ENCODE data around the gene PITX3.
A peak's percentile ranks its signal among the peaks of the same experiment; 100 is the strongest.

The PITX3 gene

DNA sequence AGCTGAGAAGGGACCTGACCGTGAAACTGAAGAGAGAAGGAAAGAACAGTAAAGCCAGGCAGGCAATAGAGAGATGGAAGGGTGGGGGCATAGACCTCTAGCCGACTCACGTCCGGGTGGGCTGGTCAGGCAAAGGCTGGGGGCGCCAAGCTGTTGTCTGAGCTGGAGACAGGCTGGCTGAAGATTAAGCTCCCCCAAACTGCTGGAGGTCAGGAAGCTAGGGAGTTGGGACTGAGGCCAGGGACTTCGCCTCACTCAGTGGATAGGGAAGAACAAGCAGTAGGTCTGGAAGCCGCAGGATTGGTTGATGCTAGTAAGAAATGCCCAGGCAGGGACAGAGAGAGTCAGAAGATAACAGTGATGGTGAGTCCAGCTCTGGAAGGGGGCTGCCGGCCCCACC is 5.3 kb downstream of the PITX3 start:
- H3K36me3 ChIP-seq (ENCODE audit: insufficient read depth, low read depth, low read length) = no peaks in the 10 kb centered on the region
- H3K27ac ChIP-seq (ENCODE audit: low read length) = no peak overlapping the region
- H3K4me3 ChIP-seq (ENCODE audit: low read length) = no peak overlapping the region
- H3K4me1 ChIP-seq (ENCODE audit: insufficient read depth, low read length) = no peaks in the 10 kb centered on the region
- peaks cover 99% of the 10 kb centered on the region for H3K27me3 ChIP-seq (ENCODE audit: insufficient read depth, low read length)
- H3K9me3 ChIP-seq (ENCODE audit: insufficient read depth, low read depth, low read length) = no peaks in the 10 kb centered on the region
- no peak overlapping the region for H3K9ac ChIP-seq (ENCODE audit: low read depth, low read length)

DNA sequence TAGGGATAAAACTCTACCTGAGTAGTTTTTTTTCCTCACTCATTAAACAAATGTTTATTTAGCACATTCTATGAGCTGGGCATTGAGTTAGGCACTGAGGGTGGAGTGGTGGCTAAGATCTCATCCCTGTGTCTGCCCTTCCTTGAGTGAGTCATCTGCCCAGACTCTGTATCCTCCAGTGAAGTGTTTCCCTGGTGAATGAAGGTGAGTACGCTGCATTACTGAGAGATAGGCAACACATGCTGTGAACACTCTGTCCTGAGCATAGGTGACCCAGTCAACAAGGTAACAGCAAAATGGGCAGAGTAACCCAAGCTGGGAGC is 5.8 kb downstream of the PITX3 start:
- Histone ChIP-seq H3K4me1 (ENCODE audit: insufficient read depth, low read length) (no peaks in the 10 kb centered on the region), H3K27me3 (ENCODE audit: insufficient read depth, low read length) (peaks cover 99% of the 10 kb centered on the region), H3K9me3 (ENCODE audit: insufficient read depth, low read depth, low read length) (no peaks in the 10 kb centered on the region), H3K9ac (ENCODE audit: low read depth, low read length) (no peak overlapping the region), H3K36me3 (ENCODE audit: insufficient read depth, low read depth, low read length) (no peaks in the 10 kb centered on the region), H3K4me3 (ENCODE audit: low read length) (no peak overlapping the region), H3K27ac (ENCODE audit: low read length) (no peak overlapping the region)

DNA sequence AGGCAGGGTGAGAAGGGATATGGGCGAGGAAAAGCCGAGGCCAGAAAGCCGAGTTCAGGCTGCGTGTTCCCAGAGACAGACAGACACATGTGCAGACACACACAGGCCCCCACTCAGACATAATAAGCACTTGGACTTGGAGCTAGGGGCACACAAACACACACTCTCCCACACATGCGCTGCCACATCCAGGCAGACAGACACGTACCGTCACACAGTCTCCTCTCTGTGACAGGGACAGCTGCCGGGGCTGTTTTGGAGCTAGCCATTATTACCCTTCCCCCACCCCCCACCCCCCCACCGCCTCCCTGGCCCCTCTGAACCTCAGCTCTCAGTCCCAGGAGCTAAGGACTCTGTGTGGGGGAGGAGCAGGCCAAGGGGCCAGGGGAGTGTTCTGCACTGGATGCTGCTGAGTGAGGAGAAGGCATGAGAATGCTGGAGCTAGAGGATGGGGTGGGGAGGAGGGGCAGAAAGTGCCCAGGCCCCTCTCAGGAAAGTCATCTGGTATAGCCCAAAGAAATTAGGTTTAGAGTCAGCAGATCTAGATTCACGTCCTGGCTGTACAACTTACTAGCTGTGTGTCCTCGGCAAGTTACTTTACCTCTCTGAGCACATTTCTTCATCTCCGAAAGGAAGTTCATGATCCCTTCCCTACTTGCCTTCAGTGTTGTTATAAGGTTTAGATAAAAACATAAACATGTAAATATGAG is 6.3 kb downstream of the PITX3 start:
- Histone ChIP-seq H3K27me3 (ENCODE audit: insufficient read depth, low read length) (peaks cover 99% of the 10 kb centered on the region), H3K4me1 (ENCODE audit: insufficient read depth, low read length) (no peaks in the 10 kb centered on the region), H3K9ac (ENCODE audit: low read depth, low read length) (no peak overlapping the region)

DNA sequence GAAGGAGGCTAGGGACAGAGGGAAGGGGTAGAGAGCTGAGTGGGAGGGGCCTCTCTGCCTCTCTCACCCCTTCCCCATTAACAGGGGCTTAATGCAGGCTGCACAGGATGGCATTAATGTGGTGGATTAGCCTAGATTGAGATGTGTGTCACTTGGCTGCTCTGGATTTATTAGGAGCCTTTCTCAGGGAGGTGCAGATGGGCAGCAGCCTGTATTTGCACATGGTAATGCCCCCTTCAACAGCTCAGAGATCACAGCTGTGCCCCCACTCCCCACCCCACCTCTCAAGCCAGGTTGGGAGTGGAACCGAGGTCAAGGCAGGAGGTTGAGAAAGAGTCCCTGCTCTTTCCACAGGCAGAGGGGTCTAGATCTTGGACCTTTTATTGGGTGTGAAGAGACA is 7.3 kb downstream of the PITX3 start:
- Histone ChIP-seq H3K4me1 (ENCODE audit: insufficient read depth, low read length) (no peaks in the 10 kb centered on the region), H3K27me3 (ENCODE audit: insufficient read depth, low read length) (peaks cover 99% of the 10 kb centered on the region), H3K9ac (ENCODE audit: low read depth, low read length) (no peak overlapping the region), H3K9me3 (ENCODE audit: insufficient read depth, low read depth, low read length) (no peaks in the 10 kb centered on the region), H3K4me3 (ENCODE audit: low read length) (no peak overlapping the region), H3K27ac (ENCODE audit: low read length) (no peak overlapping the region), H3K36me3 (ENCODE audit: insufficient read depth, low read depth, low read length) (no peaks in the 10 kb centered on the region)

More for the DNA sequence above, 6.3 kb downstream of the PITX3 start:
- Histone ChIP-seq H3K27ac (ENCODE audit: low read length) (no peak overlapping the region), H3K36me3 (ENCODE audit: insufficient read depth, low read depth, low read length) (no peaks in the 10 kb centered on the region), H3K4me3 (ENCODE audit: low read length) (no peak overlapping the region), H3K9me3 (ENCODE audit: insufficient read depth, low read depth, low read length) (no peaks in the 10 kb centered on the region)

DNA sequence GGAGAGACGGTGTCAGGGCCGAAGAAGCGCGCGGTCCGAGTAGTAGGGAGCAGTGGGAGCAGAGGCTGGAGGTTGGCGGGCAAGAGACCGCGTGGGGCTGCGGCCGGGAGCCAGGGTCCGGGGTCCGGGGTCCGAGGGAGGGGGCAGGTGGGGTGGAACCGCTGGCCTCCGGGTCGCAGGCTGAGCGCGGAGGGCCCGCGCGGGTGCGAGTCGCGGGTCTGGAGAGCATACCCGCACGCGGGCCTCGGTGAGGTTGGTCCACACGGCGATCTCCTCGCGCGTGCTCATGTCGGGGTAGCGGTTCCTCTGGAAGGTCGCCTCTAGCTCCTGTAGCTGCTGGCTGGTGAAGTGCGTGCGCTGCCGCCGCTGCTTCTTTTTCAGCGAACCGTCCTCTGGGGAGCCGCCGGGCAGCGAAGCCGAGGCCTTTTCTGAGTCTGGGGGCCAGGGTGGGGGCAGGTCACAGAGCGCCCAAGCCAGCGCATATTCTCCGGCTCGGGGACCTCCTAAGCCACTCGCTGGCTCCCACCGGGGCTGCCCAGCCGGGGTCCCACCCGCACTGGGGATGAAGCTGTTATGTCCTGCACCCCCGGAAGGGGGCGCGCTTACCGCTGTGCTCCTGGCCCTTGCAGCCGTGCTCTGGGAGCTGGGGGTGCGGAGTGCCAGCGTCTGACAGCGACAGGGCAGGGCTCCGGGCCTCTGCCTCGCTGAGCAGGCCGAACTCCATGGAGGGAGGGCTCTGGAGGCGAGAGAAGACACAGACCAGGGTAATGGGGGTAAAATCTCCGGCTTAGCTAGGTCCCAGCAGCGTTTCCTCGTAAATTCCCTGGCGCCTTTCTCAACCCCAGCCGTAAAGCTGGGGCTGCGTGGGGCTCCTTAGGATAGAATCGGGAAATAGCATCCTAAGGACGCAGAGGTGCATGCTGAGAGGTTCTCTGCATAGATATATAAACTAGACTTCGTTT is 9.7 kb downstream of the PITX3 start:
- Histone ChIP-seq H3K27me3 (ENCODE audit: insufficient read depth, low read length) (peaks cover 99% of the 10 kb centered on the region), H3K9me3 (ENCODE audit: insufficient read depth, low read depth, low read length) (no peaks in the 10 kb centered on the region), H3K4me1 (ENCODE audit: insufficient read depth, low read length) (no peaks in the 10 kb centered on the region), H3K36me3 (ENCODE audit: insufficient read depth, low read depth, low read length) (no peaks in the 10 kb centered on the region), H3K9ac (ENCODE audit: low read depth, low read length) (no peak overlapping the region), H3K27ac (ENCODE audit: low read length) (no peak overlapping the region), H3K4me3 (ENCODE audit: low read length) (peak overlapping the region; percentile 61; the same call in 1 of the 2 replicates)

DNA sequence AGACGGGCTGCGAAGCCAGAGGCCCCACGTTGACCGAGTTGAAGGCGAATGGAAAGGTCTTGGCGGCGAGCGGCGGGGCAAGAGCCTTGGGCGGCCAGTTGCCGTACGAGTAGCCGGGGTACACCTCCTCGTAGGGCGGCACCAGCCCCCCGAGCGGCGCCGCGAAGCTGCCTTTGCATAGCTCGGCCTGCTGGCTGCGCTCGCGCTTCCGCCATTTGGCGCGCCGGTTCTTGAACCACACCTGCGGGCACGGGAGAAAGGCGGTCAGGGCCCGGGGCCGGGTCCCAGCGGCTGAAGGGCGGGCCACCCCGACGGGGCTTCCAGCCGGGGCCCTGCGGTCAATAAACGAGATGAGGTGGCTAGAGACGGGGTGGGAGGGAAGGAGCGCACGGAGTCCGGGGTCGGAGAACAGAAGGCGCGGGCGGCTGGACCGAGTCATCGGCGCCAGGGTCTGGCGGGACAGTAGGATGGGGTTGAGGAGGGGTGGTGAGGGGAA is 10.4 kb downstream of the PITX3 start:
- H3K27ac ChIP-seq (ENCODE audit: low read length) = no peak overlapping the region
- peak overlapping the region; percentile 61; the same call in 1 of the 2 replicates for H3K4me3 ChIP-seq (ENCODE audit: low read length)
- H3K9ac ChIP-seq (ENCODE audit: low read depth, low read length) = no peak overlapping the region
- H3K4me1 ChIP-seq (ENCODE audit: insufficient read depth, low read length) = no peaks in the 10 kb centered on the region
- H3K36me3 ChIP-seq (ENCODE audit: insufficient read depth, low read depth, low read length) = no peaks in the 10 kb centered on the region
- H3K27me3 ChIP-seq (ENCODE audit: insufficient read depth, low read length) = peaks cover 99% of the 10 kb centered on the region
- H3K9me3 ChIP-seq (ENCODE audit: insufficient read depth, low read depth, low read length) = no peaks in the 10 kb centered on the region

DNA sequence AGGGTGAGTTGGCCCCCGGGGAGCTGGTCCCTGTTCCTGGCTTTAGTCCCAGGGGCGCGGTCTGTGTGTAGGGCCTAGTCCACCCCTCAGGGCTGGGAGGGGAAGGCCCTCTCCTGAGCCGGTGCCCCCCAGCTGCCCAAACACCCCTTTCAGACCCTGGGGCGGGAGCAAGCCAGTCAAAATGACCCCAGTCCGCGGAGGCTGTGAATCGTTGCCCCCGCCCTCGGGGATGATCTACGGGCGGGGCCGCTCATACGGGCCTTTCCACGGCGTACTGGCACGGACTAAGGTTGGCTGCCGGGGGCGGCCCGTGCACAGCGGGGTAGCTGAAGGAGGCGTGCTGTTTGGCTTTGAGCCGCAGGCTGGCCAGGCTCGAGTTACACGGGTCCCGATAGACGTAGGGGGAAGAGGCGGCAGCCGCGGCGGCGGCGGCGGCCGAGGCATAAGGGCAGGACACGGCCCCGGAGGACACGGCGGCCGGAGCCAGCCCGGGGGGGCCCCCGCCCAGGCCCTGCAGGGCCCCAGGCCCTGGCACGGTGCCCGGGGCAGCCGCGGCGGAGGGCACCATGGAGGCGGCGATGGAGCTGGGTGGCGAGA is 10.9 kb downstream of the PITX3 start:
- Histone ChIP-seq H3K9ac (ENCODE audit: low read depth, low read length) (no peak overlapping the region), H3K4me1 (ENCODE audit: insufficient read depth, low read length) (no peaks in the 10 kb centered on the region), H3K36me3 (ENCODE audit: insufficient read depth, low read depth, low read length) (no peaks in the 10 kb centered on the region), H3K9me3 (ENCODE audit: insufficient read depth, low read depth, low read length) (no peaks in the 10 kb centered on the region), H3K27me3 (ENCODE audit: insufficient read depth, low read length) (peaks cover 99% of the 10 kb centered on the region), H3K27ac (ENCODE audit: low read length) (no peak overlapping the region), H3K4me3 (ENCODE audit: low read length) (peak overlapping the region; percentile 61; the same call in 1 of the 2 replicates)

DNA sequence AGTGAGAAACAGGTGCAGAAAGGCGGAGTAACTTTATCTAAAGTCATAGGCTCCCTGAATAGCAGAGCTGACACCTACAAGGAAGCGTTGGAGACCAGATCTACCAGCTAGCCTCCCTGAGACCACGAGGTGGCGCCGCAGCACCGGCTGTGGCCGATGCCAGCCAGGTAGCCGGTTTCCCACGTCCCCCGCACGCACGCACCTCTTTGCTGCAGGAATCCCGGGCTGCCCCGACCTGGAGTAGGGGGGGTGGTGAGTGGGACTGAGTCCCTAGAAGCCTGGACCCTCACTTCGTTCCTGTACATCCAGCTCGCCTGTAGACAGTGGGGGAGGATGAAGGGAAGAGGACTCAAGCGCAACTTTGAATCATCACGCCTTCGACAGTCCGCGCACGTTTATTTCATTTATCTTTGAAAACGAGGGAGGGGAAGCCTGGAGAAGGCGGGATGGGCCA is 11.5 kb downstream of the PITX3 start:
- no peak overlapping the region for H3K27ac ChIP-seq (ENCODE audit: low read length)
- H3K36me3 ChIP-seq (ENCODE audit: insufficient read depth, low read depth, low read length) = no peaks in the 10 kb centered on the region
- no peaks in the 10 kb centered on the region for H3K4me1 ChIP-seq (ENCODE audit: insufficient read depth, low read length)
- peaks cover 100% of the 10 kb centered on the region for H3K27me3 ChIP-seq (ENCODE audit: insufficient read depth, low read length)
- no peaks in the 10 kb centered on the region for H3K9me3 ChIP-seq (ENCODE audit: insufficient read depth, low read depth, low read length)
- peak overlapping the region; percentile 61; the same call in 1 of the 2 replicates for H3K4me3 ChIP-seq (ENCODE audit: low read length)
- no peak overlapping the region for H3K9ac ChIP-seq (ENCODE audit: low read depth, low read length)

DNA sequence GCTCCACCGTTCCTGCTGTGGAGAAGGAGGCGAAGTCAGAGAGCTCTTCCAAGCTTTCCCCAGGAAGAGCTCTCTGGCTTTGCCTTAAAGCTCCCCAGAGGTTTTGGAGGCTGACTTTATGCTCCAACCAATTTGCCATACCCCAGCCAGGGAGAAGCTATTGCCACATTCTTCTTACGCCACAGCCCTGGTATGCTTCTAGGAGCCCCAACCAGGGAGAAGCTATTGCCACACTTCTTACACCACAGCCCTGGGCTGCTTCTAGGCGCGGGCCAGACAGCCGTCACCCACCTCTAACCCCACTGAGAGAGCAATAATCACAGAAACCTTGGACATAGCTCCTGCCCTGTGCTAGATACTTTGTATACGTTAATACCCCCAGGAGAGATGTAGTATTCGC is 14.3 kb downstream of the PITX3 start:
- no peak overlapping the region for H3K4me3 ChIP-seq (ENCODE audit: low read length)
- no peaks in the 10 kb centered on the region for H3K4me1 ChIP-seq (ENCODE audit: insufficient read depth, low read length)
- no peak overlapping the region for H3K9ac ChIP-seq (ENCODE audit: low read depth, low read length)

DNA sequence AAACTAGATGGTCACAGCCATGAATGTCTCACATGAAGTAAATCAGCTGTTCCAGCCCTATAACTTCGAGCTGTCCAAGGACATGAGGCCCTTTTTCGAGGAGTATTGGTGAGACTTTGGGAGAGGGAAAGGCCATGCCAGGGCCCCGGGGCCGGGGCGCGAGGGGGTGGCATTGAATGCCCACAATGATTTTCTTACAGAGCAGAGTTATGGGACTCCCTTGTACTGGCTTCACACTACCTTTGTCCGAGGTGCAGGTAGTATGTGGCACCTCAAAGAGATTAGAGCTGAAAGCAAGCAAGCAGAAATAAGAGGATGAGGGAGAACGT is 14.8 kb downstream of the PITX3 start:
- no peak overlapping the region for H3K9ac ChIP-seq (ENCODE audit: low read depth, low read length)
- no peak overlapping the region for H3K27ac ChIP-seq (ENCODE audit: low read length)
- no peaks in the 10 kb centered on the region for H3K4me1 ChIP-seq (ENCODE audit: insufficient read depth, low read length)
- peaks cover 88% of the 10 kb centered on the region for H3K27me3 ChIP-seq (ENCODE audit: insufficient read depth, low read length)
- H3K4me3 ChIP-seq (ENCODE audit: low read length) = no peak overlapping the region
- H3K36me3 ChIP-seq (ENCODE audit: insufficient read depth, low read depth, low read length) = no peaks in the 10 kb centered on the region
- H3K9me3 ChIP-seq (ENCODE audit: insufficient read depth, low read depth, low read length) = no peaks in the 10 kb centered on the region

More for the DNA sequence above, 14.3 kb downstream of the PITX3 start:
- Histone ChIP-seq H3K36me3 (ENCODE audit: insufficient read depth, low read depth, low read length) (no peaks in the 10 kb centered on the region), H3K27me3 (ENCODE audit: insufficient read depth, low read length) (peaks cover 91% of the 10 kb centered on the region), H3K9me3 (ENCODE audit: insufficient read depth, low read depth, low read length) (no peaks in the 10 kb centered on the region), H3K27ac (ENCODE audit: low read length) (no peak overlapping the region)

DNA sequence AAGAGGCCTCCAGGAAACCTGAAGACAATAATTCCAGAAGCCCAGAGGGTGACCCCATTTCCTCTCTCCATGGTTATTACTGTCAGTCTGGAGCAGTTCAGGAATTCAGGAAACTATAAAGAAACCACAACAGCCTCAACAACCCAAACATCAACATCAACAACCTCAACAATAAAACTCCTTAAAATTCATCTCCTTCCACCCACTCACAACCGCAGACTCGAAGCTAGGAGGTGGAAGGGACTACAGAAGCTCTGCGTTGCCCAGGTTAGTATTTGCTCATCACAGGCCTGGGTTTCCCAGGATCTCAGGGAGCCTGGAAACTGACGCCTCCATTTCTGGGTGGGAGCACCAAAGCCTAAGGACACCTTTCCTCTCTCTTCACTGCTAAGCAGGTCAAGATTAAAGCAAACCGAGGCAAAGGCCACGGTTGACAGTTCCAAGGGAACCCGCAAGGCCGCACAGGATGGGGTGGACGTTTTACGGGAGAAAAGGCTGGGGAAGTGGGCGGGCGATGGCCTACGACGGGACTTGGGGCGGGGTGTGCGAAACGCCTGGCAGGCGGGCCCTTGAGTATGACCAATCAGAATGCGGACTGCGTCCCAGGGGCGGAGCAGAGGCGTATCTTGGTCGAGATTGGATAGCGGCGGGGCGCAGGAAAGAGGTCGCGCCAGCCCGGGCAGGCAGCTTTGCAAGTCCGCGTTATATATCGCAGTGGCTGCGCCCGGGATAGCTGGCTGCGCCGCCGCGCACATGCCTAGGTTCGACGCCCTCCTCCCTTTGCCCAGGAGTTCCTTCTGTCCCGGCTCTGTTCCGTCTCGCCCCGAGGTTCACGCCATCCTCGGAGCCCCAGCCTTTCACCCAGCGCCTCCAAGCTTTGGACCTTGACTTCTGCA is 15.4 kb downstream of the PITX3 start, which contains the start of gene ELOVL3:
ELOVL3 (plus strand) TSS at position 654 of the 896 bp plus-strand sequence. CDS start 250 bp downstream, outside the sequence.
- Histone ChIP-seq H3K27me3 (ENCODE audit: insufficient read depth, low read length) (peaks cover 88% of the 10 kb centered on the region), H3K36me3 (ENCODE audit: insufficient read depth, low read depth, low read length) (no peaks in the 10 kb centered on the region), H3K9ac (ENCODE audit: low read depth, low read length) (no peak within 1 kb of the TSS), H3K4me1 (ENCODE audit: insufficient read depth, low read length) (no peaks in the 10 kb centered on the region), H3K4me3 (ENCODE audit: low read length) (peak within 1 kb of the TSS; percentile 57), H3K9me3 (ENCODE audit: insufficient read depth, low read depth, low read length) (no peaks in the 10 kb centered on the region), H3K27ac (ENCODE audit: low read length) (no peak within 1 kb of the TSS)
